Mesothelial cell of epicardium (in vitro differentiated cells): ENCODE measurements around the gene LAMC3. TPM values are rescaled to one million over a fixed set of nuclear protein-coding genes. Genes with fewer than 3 reads are reported as not detected.
"Not testable (repeated sequence)": the region's sequence is repeated elsewhere in the genome, so short reads cannot be mapped to it uniquely, and the experiment has no call there.

Experiments
- DNase-seq, 2 experiments: peaks; one replicate each; pipeline ENCODE4 v3.0.0; 2021; ENCODE audit warnings: low spot score in 2 of 2; ENCODE audit not compliant: unreplicated experiment in 2 of 2
- H3K27ac Mint-ChIP-seq: 2 replicates; pipeline ENCODE4 v1.8.0; 2021; ENCODE audit warnings: mixed read lengths
- H3K27me3 Mint-ChIP-seq: 2 replicates; pipeline ENCODE4 v1.8.0; 2021; ENCODE audit warnings: low read depth, mixed read lengths
- H3K36me3 Mint-ChIP-seq: 2 replicates; pipeline ENCODE4 v1.8.0; 2021; ENCODE audit warnings: mixed read lengths
- H3K4me1 Mint-ChIP-seq: 2 replicates; pipeline ENCODE4 v1.8.0; 2021; ENCODE audit warnings: mixed read lengths
- H3K4me3 Mint-ChIP-seq: 2 replicates; pipeline ENCODE4 v1.8.0; 2021; ENCODE audit warnings: mild to moderate bottlenecking, moderate library complexity, mixed read lengths
- H3K9me3 Mint-ChIP-seq: 2 replicates; pipeline ENCODE4 v1.8.0; 2021; ENCODE audit warnings: mixed read lengths
- CTCF ChIP-seq: fragments of 200-600 bp; sonication (generic); IDR thresholded peaks from one replicate; pipeline ENCODE4 v1.5.0; 2021; ENCODE audit warnings: antibody characterized with exemption; ENCODE audit not compliant: unreplicated experiment
- total RNA-seq: library from RNA; stranded (reverse); gene quantifications from 3 replicates; pipeline ENCODE4 v1.2.1, GENCODE V29; 2021

Gene LAMC3
- total RNA-seq, 1 donor from 2014 or later = 18.3 TPM

GRCh38 chr9:131031005-131031641 is 22.1 kb downstream of the LAMC3 start:
- H3K4me3 Mint-ChIP-seq = no peak overlapping the region
- H3K36me3 Mint-ChIP-seq = no peaks in the 10 kb centered on the region
- H3K9me3 Mint-ChIP-seq = no peaks in the 10 kb centered on the region
- no peak for DNase-seq
- H3K27ac Mint-ChIP-seq = no peak overlapping the region
- no peak for TF ChIP-seq CTCF
- H3K27me3 Mint-ChIP-seq = peaks cover 2% of the 10 kb centered on the region
- no peaks in the 10 kb centered on the region for H3K4me1 Mint-ChIP-seq

DNA sequence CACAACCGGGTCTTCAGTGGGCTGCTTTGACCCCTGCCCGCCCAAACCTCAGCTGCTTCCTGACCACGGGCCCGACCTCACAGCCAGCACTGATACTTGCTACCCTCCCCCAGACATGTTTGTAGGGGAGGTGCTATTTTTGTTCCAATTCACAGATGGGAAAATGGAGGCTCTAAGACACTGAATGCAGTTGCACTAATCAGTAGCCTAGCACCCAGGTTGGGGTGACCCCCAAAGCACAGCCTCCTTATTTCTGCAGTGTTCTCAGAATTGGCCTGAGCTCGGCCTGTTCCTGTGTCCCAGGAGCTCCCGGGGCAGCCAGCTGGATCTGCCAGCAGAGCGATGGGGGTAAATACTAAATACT is 22.6 kb downstream of the LAMC3 start:
- H3K27ac Mint-ChIP-seq = no peak overlapping the region
- DNase-seq = no peak
- H3K36me3 Mint-ChIP-seq = no peaks in the 10 kb centered on the region
- H3K4me3 Mint-ChIP-seq = no peak overlapping the region
- no peaks in the 10 kb centered on the region for H3K9me3 Mint-ChIP-seq
- no peaks in the 10 kb centered on the region for H3K4me1 Mint-ChIP-seq
- no peak for TF ChIP-seq CTCF
- peaks cover 2% of the 10 kb centered on the region for H3K27me3 Mint-ChIP-seq

DNA sequence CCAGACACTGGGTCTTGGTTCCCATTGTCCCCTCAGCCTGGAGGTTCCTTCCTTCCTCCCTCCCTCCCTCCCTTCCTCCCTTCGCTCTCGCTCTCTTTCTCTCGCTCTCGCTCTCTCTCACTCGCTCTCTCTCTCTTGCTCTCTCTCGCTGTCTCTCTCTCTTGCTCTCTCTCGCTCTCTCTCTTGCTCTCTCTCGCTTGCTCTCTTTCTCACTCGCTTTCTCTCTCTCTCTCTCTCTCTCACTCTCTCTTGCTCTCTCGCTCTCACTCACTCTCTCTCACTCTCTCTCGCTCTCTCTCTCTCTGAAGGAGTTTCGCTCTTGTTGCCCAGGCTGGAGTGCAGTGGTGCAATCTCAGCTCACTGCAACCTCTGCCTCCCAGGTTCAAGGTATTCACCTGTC is 23.4 kb downstream of the LAMC3 start:
- Mint-ChIP-seq H3K36me3 (no peaks in the 10 kb centered on the region), H3K27me3 (peaks cover 2% of the 10 kb centered on the region), H3K4me1 (peaks cover 5% of the 10 kb centered on the region), H3K4me3 (no peak overlapping the region), H3K9me3 (no peaks in the 10 kb centered on the region), H3K27ac (no peak overlapping the region)
- no peak for TF ChIP-seq CTCF
- DNase-seq = no peak

GRCh38 chr9:131033269-131034224 is 24.6 kb downstream of the LAMC3 start:
- Mint-ChIP-seq H3K27ac (no peak overlapping the region), H3K4me3 (no peak overlapping the region), H3K36me3 (no peaks in the 10 kb centered on the region), H3K4me1 (peaks cover 13% of the 10 kb centered on the region), H3K9me3 (no peaks in the 10 kb centered on the region), H3K27me3 (no peaks in the 10 kb centered on the region)
- DNase-seq = no peak
- no peak for TF ChIP-seq CTCF

GRCh38 chr9:131034268-131034667 is 25.3 kb downstream of the LAMC3 start:
- Mint-ChIP-seq H3K27ac (no peak overlapping the region), H3K36me3 (no peaks in the 10 kb centered on the region), H3K4me1 (peaks cover 13% of the 10 kb centered on the region), H3K27me3 (no peaks in the 10 kb centered on the region), H3K4me3 (no peak overlapping the region), H3K9me3 (no peaks in the 10 kb centered on the region)
- no peak for TF ChIP-seq CTCF
- DNase-seq = no peak

GRCh38 chr9:131034749-131035148 is 25.8 kb downstream of the LAMC3 start:
- H3K36me3 Mint-ChIP-seq, H3K9me3 Mint-ChIP-seq, DNase-seq, H3K4me3 Mint-ChIP-seq, H3K27ac Mint-ChIP-seq, H3K27me3 Mint-ChIP-seq: not testable (repeated sequence)
- H3K4me1 Mint-ChIP-seq = peaks cover 13% of the 10 kb centered on the region
